H1 (cell line): ENCODE results near the gene ABHD18. TPM values are rescaled to one million over a fixed set of nuclear protein-coding genes. Genes with fewer than 3 reads are reported as not detected.

Source experiments
- CHD7 ChIP-seq: fragments of 300-600 bp; sonication (generic); IDR thresholded peaks from 2 replicates; pipeline ENCODE4 v1.7.1; 2012; ENCODE audit warnings: low read length, moderate library complexity, mild to moderate bottlenecking, inconsistent platforms; ENCODE audit not compliant: insufficient replicate concordance
- CTCF ChIP-seq, 3 experiments: IDR thresholded peaks; 1 replicate in 2 of 3; 2 replicates in 1 of 3; pipeline versions ENCODE4 v1.5.1 to v1.6.1; 2011; ENCODE audit warnings: low read length in 3 of 3, mild to moderate bottlenecking in 3 of 3, inconsistent platforms in 2 of 3, low read depth in 1 of 3, moderate library complexity in 1 of 3; ENCODE audit not compliant: insufficient read depth in 1 of 3; ENCODE audit errors: control extremely low read depth in 1 of 3
- KDM1A ChIP-seq: fragments of 200-600, 300-600 bp; sonication (generic); IDR thresholded peaks from 2 replicates; pipeline ENCODE4 v1.7.1; 2016; ENCODE audit warnings: mild to moderate bottlenecking, low read length, borderline replicate concordance
- SP2 ChIP-seq: IDR thresholded peaks from 2 replicates; pipeline ENCODE4 v1.6.1; 2012; ENCODE audit warnings: mild to moderate bottlenecking, low read length, inconsistent platforms
- USF2 ChIP-seq: IDR thresholded peaks from 2 replicates; pipeline ENCODE4 v1.6.1; 2011; ENCODE audit warnings: low read length, improper control_type of control experiment
- polyA plus RNA-seq, 7 experiments: library from polyadenylated mRNA; depleted of rRNA in 3 of 7; stranded (reverse) in 5 of 7; unstranded in 2 of 7; fragments of >200 nt in 5 of 7; fragments of 200-250 nt in 2 of 7; gene quantifications; 1 replicate in 5 of 7; 2 replicates in 1 of 7; 4 replicates in 1 of 7; pipeline versions ENCODE4 v1.2.1 to v1.2.3, GENCODE V29; 2011 to 2013; ENCODE audit warnings: missing spikeins in 2 of 7, mixed read lengths in 2 of 7
- total RNA-seq: library from RNA; stranded (reverse); fragmentation: NEBNext Ultra II Directional; extraction: Animal tissue kit (Norgen Biotek cat#: 25700); gene quantifications from 2 replicates; pipeline ENCODE4 v1.2.1, GENCODE V29; 2021

Gene ABHD18
- total and polyA plus RNA-seq, 2 of the 8 experiments (the other 6 are each of a cell fraction or from before 2014, with no cell fraction given), result 2.7 to 17.0 TPM

- no peak for TF ChIP-seq CHD7
- TF ChIP-seq SP2, result no peak
- TF ChIP-seq USF2, result no peak
- TF ChIP-seq KDM1A, result no peak
- TF ChIP-seq CTCF (IDR thresholded peaks at IDR 0.05; ENCODE audit: control extremely low read depth in 1 of 3, insufficient read depth in 1 of 3, low read depth in 1 of 3, low read length in 3 of 3), result peak in 2 of 3 experiments; percentile 17 to 39; a peak in 2 of 4 replicates
These were observed 32.6 kb downstream of the ABHD18 start (continued) for GRCh38 chr4:127997534-127998388.
